KMS-11 (cell line): Measurements from ENCODE around the gene UGT3A1.

Experiments used
- H2AFZ ChIP-seq: fragments of 200-600 bp; sonication (generic); 2 replicates; pipeline ENCODE4 v1.6.1; 2016; ENCODE audit warnings: antibody characterized with exemption, mixed run types, low read depth
- H3K27ac ChIP-seq: fragments of 200-600 bp; sonication (generic); 2 replicates; pipeline ENCODE4 v1.6.1; 2016; ENCODE audit warnings: mild to moderate bottlenecking, mixed run types
- H3K27me3 ChIP-seq: fragments of 200-600 bp; sonication (generic); 2 replicates; pipeline ENCODE4 v1.6.1; 2017; ENCODE audit warnings: mild to moderate bottlenecking, low read depth, mixed run types, moderate library complexity; ENCODE audit not compliant: insufficient read depth
- H3K36me3 ChIP-seq: fragments of 200-600 bp; sonication (generic); 2 replicates; pipeline ENCODE4 v1.6.1; 2017; ENCODE audit warnings: mild to moderate bottlenecking, mixed run types; ENCODE audit not compliant: insufficient read depth
- H3K4me1 ChIP-seq: fragments of 200-600 bp; sonication (generic); 2 replicates; pipeline ENCODE4 v1.6.1; 2016; ENCODE audit warnings: mild to moderate bottlenecking, low read depth, mixed run types; ENCODE audit not compliant: poor library complexity, severe bottlenecking
- H3K4me2 ChIP-seq: fragments of 200-600 bp; sonication (generic); 2 replicates; pipeline ENCODE4 v1.7.0; 2016; ENCODE audit warnings: mild to moderate bottlenecking, mixed run types
- H3K4me3 ChIP-seq: fragments of 200-600 bp; sonication (generic); IDR thresholded peaks from 2 replicates; pipeline ENCODE4 v1.6.1; 2017; ENCODE audit warnings: low read depth, low read length, mixed read lengths; ENCODE audit not compliant: insufficient read depth
- H3K79me2 ChIP-seq: fragments of 200-600 bp; sonication (generic); 2 replicates; pipeline ENCODE4 v1.6.1; 2016; ENCODE audit warnings: low read depth, mixed run types; ENCODE audit not compliant: insufficient read depth
- H3K9ac ChIP-seq: fragments of 200-600 bp; sonication (generic); 2 replicates; pipeline ENCODE4 v1.6.1; 2016; ENCODE audit warnings: mild to moderate bottlenecking, mixed run types
- H4K20me1 ChIP-seq: fragments of 200-600 bp; sonication (generic); 2 replicates; pipeline ENCODE4 v1.6.1; 2016; ENCODE audit warnings: mild to moderate bottlenecking, mixed run types; ENCODE audit not compliant: insufficient read depth
- TF ChIP-seq, protein P1 (sequence below): fragments of 200-600 bp; sonication (generic); conservative IDR thresholded peaks from 2 replicates; pipeline ENCODE4 v1.6.1; 2017; ENCODE audit warnings: low read depth, mild to moderate bottlenecking, antibody characterized with exemption, low read length, moderate library complexity, mixed read lengths

UGT3A1 gene

DNA sequence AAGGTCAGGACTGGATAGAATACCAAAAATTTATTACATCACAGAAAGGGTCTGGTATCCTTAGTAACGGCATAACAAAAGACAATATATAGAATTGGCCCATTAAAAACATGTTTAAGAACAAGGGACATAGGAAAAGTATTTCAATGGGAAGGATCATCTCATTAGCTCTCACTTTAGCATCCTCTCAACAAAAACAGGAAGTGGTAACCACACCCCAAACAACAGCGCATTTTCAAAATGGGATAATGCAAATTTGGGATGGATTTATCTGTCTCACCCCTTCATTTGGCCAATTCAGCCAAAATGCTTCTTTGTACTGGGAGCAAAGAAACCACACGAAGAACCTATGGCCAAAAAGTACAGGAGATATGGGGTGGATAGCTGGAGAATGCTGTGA lies 9.8 kb upstream of the UGT3A1 start:
- no peak overlapping the region for H3K4me3 ChIP-seq
- no peak overlapping the region for H2AFZ ChIP-seq
- no peak overlapping the region for H3K27ac ChIP-seq
- TF ChIP-seq, protein P1, sequence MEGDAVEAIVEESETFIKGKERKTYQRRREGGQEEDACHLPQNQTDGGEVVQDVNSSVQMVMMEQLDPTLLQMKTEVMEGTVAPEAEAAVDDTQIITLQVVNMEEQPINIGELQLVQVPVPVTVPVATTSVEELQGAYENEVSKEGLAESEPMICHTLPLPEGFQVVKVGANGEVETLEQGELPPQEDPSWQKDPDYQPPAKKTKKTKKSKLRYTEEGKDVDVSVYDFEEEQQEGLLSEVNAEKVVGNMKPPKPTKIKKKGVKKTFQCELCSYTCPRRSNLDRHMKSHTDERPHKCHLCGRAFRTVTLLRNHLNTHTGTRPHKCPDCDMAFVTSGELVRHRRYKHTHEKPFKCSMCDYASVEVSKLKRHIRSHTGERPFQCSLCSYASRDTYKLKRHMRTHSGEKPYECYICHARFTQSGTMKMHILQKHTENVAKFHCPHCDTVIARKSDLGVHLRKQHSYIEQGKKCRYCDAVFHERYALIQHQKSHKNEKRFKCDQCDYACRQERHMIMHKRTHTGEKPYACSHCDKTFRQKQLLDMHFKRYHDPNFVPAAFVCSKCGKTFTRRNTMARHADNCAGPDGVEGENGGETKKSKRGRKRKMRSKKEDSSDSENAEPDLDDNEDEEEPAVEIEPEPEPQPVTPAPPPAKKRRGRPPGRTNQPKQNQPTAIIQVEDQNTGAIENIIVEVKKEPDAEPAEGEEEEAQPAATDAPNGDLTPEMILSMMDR: no peak
- no peak overlapping the region for H3K4me2 ChIP-seq
- no peaks in the 10 kb centered on the region for H3K4me1 ChIP-seq
- H3K27me3 ChIP-seq: no peaks in the 10 kb centered on the region
- H3K9ac ChIP-seq: no peak overlapping the region
- H4K20me1 ChIP-seq: no peaks in the 10 kb centered on the region
- H3K36me3 ChIP-seq: no peaks in the 10 kb centered on the region
- no peaks in the 10 kb centered on the region for H3K79me2 ChIP-seq

DNA sequence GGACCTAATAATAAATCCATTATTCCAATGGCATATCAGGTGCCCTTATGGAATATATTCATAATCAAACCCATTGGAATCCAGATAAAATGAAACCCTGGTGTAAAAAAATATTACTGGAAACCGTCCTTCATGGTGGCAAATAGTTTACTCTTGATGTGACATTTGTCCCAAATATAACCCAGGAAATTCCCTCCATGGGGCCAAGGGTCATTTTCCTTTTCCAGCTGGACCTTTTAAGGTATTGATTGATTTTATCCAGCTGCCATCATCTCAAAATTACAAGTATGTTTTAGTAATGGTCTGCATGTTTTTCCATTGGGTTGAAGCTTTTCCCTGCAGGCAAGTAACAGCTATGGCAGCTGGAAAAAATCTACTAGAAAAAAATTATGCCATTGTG lies 8.4 kb upstream of the UGT3A1 start:
- Histone ChIP-seq H3K4me2 (no peak overlapping the region), H3K79me2 (no peaks in the 10 kb centered on the region), H3K27me3 (no peaks in the 10 kb centered on the region), H2AFZ (no peak overlapping the region), H3K4me1 (no peaks in the 10 kb centered on the region), H3K36me3 (no peaks in the 10 kb centered on the region), H4K20me1 (no peaks in the 10 kb centered on the region), H3K4me3 (no peak overlapping the region), H3K27ac (no peak overlapping the region), H3K9ac (no peak overlapping the region)
- TF ChIP-seq, protein P1: no peak

DNA sequence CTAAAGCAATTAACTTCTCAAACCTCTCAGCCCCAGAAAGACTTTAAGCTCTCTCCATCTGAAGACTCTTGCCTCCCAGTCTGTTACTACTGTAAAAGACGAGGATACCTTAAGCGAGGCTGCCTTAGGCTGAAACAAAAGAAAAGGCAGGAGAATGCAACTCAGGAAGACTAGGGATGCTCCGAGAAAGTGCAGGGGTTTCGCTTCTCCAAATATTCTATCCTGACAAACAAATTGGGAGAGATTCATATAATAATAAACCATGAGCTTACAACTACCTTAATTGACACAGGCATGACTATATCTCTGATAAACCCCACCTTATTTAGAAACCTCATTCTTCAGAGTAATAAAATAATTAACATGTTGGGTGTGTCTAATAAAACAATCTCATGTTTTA lies 4.9 kb upstream of the UGT3A1 start:
- Histone ChIP-seq H3K27ac (no peak overlapping the region), H4K20me1 (no peaks in the 10 kb centered on the region), H3K4me1 (no peaks in the 10 kb centered on the region), H3K27me3 (no peaks in the 10 kb centered on the region), H3K4me3 (no peak overlapping the region), H3K4me2 (no peak overlapping the region), H3K9ac (no peak overlapping the region), H2AFZ (no peak overlapping the region), H3K79me2 (no peaks in the 10 kb centered on the region), H3K36me3 (no peaks in the 10 kb centered on the region)
- TF ChIP-seq, protein P1: no peak

DNA sequence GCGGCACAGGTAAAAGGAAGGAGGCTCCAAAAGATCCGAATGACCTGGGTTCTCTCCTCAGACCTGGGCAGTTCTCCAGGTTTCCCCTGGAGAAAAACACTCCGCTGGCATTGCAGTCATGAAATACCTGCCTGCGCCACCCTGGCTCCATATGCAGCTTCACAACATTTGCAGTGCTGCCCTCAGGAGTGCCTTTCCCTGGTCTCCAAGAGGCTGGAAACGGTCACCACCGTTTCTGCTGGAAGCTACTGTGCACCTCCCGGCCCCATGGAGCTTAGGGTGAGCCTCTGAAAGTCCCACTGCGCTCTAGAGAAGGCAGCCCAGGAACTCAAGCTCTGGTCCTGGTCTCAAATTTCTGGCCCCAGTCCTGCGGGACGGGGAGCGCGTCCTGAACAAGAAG lies 670 bp downstream of the UGT3A1 start:
- no peak overlapping the region for H3K4me2 ChIP-seq
- H4K20me1 ChIP-seq: no peaks in the 10 kb centered on the region
- TF ChIP-seq, protein P1: no peak
- H3K4me3 ChIP-seq: no peak overlapping the region
- no peaks in the 10 kb centered on the region for H3K79me2 ChIP-seq
- H2AFZ ChIP-seq: no peak overlapping the region
- H3K9ac ChIP-seq: no peak overlapping the region
- H3K4me1 ChIP-seq: no peaks in the 10 kb centered on the region
- H3K36me3 ChIP-seq: no peaks in the 10 kb centered on the region
- no peak overlapping the region for H3K27ac ChIP-seq
- no peaks in the 10 kb centered on the region for H3K27me3 ChIP-seq

DNA sequence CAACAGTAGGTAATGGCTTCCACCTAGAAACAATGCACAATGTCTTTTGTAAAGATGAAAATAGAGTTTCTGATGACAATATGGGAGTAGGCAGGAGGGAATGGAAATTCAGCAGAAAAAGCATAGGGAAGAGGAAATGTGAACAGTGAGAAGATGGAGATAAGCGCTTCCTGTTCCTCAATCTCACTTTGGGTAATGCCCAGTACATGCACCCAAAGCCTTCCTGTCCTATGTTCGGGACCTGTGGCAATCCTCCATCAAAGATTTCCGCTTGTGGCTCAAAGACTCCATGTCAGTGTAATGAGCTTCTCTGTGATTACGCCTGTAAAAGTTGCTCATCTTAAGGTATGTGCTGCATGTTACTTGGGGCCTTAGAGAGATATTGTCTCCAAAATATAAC lies 2.7 kb downstream of the UGT3A1 start:
- Histone ChIP-seq H3K36me3 (no peaks in the 10 kb centered on the region), H3K4me3 (no peak overlapping the region), H3K27ac (no peak overlapping the region), H3K9ac (no peak overlapping the region), H4K20me1 (no peaks in the 10 kb centered on the region), H2AFZ (no peak overlapping the region), H3K27me3 (no peaks in the 10 kb centered on the region), H3K4me2 (no peak overlapping the region), H3K79me2 (no peaks in the 10 kb centered on the region), H3K4me1 (no peaks in the 10 kb centered on the region)
- TF ChIP-seq, protein P1: no peak
